Measurements from ENCODE around the gene CNBD2. TPM values are rescaled to one million over a fixed set of nuclear protein-coding genes. Genes with fewer than 3 reads are reported as not detected.
"Not testable (repeated sequence)": the region's sequence is repeated elsewhere in the genome, so short reads cannot be mapped to it uniquely, and the experiment has no call there.

Gene CNBD2
- polyA plus RNA-seq, 4 donors, result 0.49 to 0.87 (median 0.64) TPM

GRCh38 chr20:35972462-35972861, 4.1 kb downstream of the CNBD2 start:
- no peak for DNase-seq (ENCODE audit: low read depth in 4 of 4, low spot score in 2 of 4)

GRCh38 chr20:35974256-35974655, 5.9 kb downstream of the CNBD2 start:
- DNase-seq (ENCODE audit: low read depth in 4 of 4, low spot score in 2 of 4), result no peak

GRCh38 chr20:35975576-35976373, 7.4 kb downstream of the CNBD2 start:
- DNase-seq (ENCODE audit: low read depth in 4 of 4, low spot score in 2 of 4), result no peak

GRCh38 chr20:35978041-35978513, 9.7 kb downstream of the CNBD2 start:
- DNase-seq (ENCODE audit: low read depth in 4 of 4, low spot score in 2 of 4), result no peak

GRCh38 chr20:35979544-35979943, 11.2 kb downstream of the CNBD2 start:
- DNase-seq (ENCODE audit: low read depth in 4 of 4, low spot score in 2 of 4), result no peak

- no peak for DNase-seq (ENCODE audit: low read depth in 4 of 4, low spot score in 2 of 4)
Observed at GRCh38 chr20:35981969-35982368, 13.6 kb downstream of the CNBD2 start.

GRCh38 chr20:35984382-35984781, 16.0 kb downstream of the CNBD2 start:
- DNase-seq (ENCODE audit: low read depth in 4 of 4, low spot score in 2 of 4), result no peak

GRCh38 chr20:35985806-35986205, 17.4 kb downstream of the CNBD2 start:
- DNase-seq (ENCODE audit: low read depth in 4 of 4, low spot score in 2 of 4), result no peak

- DNase-seq (ENCODE audit: low read depth in 4 of 4, low spot score in 2 of 4), result no peak
Observed at GRCh38 chr20:35988910-35989463, 20.6 kb downstream of the CNBD2 start.

GRCh38 chr20:35991142-35991771, 22.9 kb downstream of the CNBD2 start:
- no peak for DNase-seq (ENCODE audit: low read depth in 4 of 4, low spot score in 2 of 4)

- DNase-seq (ENCODE audit: low read depth in 4 of 4, low spot score in 2 of 4), result peak in 3 of 4 donors; percentile 37 to 65 (median 49)
Observed at GRCh38 chr20:35992713-35993335, 24.4 kb downstream of the CNBD2 start.

- DNase-seq (ENCODE audit: low read depth in 4 of 4, low spot score in 2 of 4), result peak; percentile 31 to 70 (median 60)
Observed at GRCh38 chr20:35994994-35995453, 26.6 kb downstream of the CNBD2 start.

- DNase-seq (ENCODE audit: low read depth in 4 of 4, low spot score in 2 of 4), result not testable (repeated sequence)
Observed at GRCh38 chr20:35996492-35996891, 28.1 kb downstream of the CNBD2 start.

GRCh38 chr20:36001331-36001730, 32.9 kb downstream of the CNBD2 start:
- not testable (repeated sequence) for DNase-seq (ENCODE audit: low read depth in 4 of 4, low spot score in 2 of 4)

- DNase-seq (ENCODE audit: low read depth in 4 of 4, low spot score in 2 of 4), result no peak
Observed at GRCh38 chr20:36002855-36003254, 34.5 kb downstream of the CNBD2 start.

- DNase-seq (ENCODE audit: low read depth in 4 of 4, low spot score in 2 of 4), result no peak
Observed at GRCh38 chr20:36004045-36004444, 35.7 kb downstream of the CNBD2 start.

- DNase-seq (ENCODE audit: low read depth in 4 of 4, low spot score in 2 of 4), result no peak
Observed at GRCh38 chr20:36008461-36009035, 40.2 kb downstream of the CNBD2 start.

GRCh38 chr20:36010076-36010475, 41.7 kb downstream of the CNBD2 start:
- no peak for DNase-seq (ENCODE audit: low read depth in 4 of 4, low spot score in 2 of 4)

- no peak for DNase-seq (ENCODE audit: low read depth in 4 of 4, low spot score in 2 of 4)
Observed at GRCh38 chr20:36010825-36011224, 42.4 kb downstream of the CNBD2 start.

GRCh38 chr20:36015806-36016403, 47.5 kb downstream of the CNBD2 start:
- no peak for DNase-seq (ENCODE audit: low read depth in 4 of 4, low spot score in 2 of 4)

All from left renal cortex interstitium (tissue), 4 donors.